Brain pericyte (primary cell): Measurements from ENCODE around the gene ZNF827.

Experiments
- DNase-seq: peaks from one replicate; pipeline ENCODE4 v3.0.0-alpha.2; 2012; ENCODE audit warnings: low read depth, low spot score

The ZNF827 gene

DNA sequence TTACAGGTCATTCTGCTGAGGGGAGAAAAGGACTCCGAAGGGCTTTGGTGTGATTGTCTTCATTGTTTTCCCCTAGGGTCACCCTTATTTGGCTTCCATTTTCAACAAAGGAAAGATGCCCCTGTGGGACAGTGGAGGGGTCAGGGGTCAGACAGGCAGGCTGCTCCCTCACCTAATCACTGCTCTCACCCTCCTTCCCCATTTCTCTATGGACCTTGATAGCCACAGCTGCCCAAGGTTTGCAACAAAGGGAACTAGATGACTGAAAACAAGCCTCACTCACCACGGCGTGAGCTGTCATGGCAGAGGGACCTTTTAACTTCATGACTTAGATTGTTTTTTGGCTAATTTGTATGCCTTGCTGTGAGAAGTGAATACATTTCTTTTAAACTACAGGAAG, 218.0 kb downstream of the ZNF827 start:
- DNase-seq: no peak

DNA sequence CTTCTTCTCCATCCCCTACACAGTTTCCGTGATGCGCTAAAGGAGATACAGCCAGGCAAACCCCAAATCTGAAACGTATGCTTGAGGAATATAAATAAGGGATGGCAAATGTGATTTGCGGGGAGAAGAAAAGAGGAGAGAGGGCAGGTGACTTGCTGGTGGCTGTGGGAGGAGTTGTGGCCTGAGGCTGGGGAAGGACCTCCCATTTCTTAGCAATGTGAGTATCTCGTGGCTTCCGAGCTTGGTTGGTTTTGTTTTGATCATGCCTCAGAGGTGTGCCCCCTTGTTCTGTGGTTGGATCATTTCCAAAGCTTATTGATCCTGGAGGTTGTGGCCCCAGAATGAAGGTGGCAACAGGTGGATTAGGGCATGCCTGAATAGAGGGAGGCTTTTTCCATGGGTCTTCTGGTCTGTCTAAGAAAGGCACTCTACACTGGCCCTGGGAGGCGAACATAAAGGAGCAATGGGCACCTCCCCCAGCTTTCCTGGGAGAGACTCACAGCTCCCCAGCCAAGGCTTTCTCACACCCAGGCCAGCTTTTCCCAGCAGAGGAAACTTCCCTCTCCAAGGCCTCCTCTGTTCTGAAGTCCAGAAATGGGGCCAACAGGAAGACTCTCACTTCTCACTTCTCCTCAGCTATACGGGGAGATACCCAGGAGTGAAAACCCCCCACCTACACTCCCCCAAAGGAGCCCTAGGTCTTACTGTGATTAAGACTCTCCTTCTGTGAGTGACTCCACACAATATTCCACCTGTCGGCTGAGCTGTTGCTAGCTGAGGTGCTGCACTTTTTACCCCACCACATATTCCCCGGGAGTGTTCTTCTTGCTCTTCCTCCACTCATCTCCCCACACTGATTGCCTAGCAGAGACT, 218.6 kb downstream of the ZNF827 start:
- no peak for DNase-seq

DNA sequence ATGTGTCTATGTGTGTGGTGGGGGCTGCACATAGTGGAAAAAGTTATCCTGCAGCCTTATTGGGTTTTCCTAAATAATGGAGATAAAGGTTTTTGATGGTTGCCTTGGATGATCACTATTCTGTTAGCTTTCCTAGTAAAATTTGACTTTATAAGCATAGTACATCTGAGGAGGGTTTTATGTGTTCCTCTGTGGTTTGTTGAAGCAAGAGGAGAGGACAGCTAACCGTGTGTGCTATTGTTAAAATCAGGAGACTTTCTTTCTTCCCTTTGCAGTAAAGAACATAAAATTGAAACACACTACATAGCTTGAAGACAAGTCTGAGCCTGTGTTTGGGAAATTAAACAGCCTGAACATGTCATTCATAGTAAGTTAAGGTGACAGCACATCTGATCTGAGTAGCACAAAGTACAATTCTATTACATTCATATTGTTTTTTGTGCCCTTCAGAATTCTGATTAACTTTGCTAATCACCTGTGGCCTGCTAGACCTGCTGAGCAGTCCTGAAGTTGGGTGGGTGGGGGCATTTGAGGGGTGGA, 221.9 kb downstream of the ZNF827 start:
- DNase-seq: no peak

DNA sequence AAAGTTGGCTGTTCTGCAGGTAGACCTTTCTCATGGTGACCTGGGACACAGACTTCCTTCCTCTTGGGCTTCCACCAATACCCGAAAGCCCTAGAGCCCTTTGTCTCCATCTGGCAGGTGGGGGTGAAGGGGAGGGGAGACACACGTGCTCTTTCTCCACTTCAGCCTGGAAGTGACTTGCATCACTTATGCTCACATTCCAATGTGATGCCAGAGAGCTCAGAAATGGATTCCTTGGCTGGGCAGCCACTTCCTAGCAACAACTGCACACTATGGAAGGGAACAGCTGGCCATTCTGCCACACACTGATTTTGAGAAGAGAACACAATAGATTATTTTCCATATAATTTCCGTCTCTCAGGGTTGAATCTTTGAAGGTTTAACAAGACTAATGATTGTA, 222.4 kb downstream of the ZNF827 start:
- DNase-seq: no peak

DNA sequence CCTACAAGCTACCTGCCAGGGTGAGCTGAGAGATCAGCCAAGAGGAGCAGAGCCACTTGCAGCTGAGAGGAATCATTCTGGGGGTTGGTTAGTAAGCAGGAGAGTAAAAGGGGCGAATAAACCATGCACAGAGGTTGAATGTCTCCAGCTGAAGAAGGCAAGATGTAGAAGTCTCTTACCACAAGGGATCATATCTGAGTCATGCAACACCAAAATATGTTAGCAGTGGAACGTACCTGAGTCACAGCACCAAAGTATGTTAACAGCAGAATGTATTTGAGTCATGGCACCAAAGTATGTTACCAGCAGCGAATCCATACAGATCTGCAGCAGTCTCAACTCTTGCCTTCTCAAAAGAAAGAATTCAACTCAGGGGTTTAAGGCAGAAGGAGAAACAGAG, 228.8 kb downstream of the ZNF827 start:
- no peak for DNase-seq

DNA sequence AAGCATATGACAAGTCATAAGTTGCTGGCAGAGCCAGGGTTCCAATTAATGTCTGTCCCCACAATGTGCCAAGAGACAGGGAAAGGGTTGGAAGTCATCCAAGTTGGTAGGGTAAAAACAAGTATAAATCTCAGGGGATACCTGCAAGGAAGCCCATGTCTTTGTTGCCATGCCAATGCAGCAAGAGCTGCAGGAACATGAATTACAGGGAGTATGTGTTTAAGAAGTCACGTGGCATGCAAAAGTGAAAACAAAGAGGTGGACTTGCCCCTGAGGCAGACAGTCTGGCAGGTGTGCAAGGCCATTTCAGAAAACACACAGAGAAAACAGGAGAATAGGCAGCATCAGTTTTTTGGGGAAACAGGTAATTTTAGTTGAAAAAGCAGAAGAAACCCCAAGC, 229.3 kb downstream of the ZNF827 start:
- DNase-seq: no peak
